HG03354 (cell line): ENCODE results near the gene SLC6A18.

Experiments
- ATAC-seq: cut with Tn5 transposase; IDR thresholded peaks from one replicate; pipeline ENCODE4 v1.9.1; 2021; ENCODE audit warnings: mild to moderate bottlenecking; ENCODE audit not compliant: unreplicated experiment, poor library complexity, severe bottlenecking

The SLC6A18 gene

DNA sequence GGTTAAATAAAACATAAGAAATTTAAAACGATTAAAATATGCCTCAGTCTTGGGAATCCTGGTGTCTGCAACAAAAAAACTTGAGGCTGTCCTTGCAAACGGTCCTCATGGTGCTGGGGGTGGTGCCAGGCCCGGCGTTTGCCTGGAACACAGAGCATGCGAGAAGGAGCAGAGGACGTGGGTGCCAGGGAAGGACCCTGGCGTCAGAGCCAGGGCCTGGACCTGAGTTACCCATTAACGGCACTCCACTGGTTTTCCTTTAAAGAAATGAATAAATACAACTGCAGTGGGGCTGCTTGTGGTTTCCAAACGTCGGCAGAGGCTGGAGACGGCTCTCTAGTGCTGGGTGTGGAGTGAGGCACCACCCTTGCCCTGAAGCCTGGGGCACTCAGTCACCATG, at the start of gene SLC6A18:
Gene SLC6A18 (plus strand): TSS at position 301 of the 400 bp plus-strand sequence. CDS start 97 bp downstream, at position 398.
- no peak for ATAC-seq

- no peak for ATAC-seq
Measured at GRCh38 chr5:1175801-1176472, 49.2 kb upstream of the SLC6A18 start.

DNA sequence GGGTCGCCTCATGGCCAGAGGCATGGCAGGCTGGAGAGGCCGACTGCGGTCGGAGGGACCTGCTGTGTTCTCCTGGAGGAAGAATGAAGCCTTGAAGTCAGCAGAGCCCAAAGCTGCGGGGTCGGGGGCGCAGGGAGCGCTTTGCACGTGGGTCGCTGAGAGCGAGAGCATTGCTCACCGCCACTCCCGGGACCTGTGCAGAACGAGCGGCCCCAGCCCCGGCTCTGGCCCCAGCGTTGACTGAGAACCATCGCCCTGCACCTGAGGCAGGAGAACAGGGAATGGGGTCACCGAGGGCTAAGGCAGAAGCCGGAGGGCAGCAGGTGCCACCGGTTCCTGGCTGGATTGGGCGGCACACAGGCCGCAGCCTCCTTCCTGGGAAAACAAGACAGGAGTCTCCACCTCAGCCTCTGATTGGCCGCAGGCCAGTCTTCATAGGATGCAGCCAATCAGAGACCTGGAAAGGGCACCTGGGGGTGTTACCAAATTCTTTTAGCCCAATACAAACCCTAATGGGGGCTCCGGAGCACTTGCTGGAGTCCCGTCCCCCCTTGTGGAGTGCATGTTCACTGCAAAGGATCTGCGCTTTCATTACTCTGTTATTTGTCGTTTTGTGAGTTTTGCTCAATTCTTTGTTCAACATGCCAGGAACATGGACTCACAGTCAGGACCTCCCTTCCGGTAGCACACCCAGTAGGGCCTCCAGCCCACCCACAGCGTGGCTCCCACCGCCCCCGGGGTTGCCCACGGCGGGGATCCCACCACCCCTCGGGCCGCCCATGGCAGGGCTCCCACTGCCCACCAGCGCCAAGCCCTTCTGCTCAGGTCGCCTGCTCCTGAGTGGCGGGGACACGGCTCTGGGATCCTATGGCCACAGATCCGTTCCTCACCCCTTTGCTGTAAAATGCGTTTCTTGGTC, 48.4 kb upstream of the SLC6A18 start:
- ATAC-seq, result no peak

GRCh38 chr5:1177826-1178528, 47.2 kb upstream of the SLC6A18 start:
- no peak for ATAC-seq

DNA sequence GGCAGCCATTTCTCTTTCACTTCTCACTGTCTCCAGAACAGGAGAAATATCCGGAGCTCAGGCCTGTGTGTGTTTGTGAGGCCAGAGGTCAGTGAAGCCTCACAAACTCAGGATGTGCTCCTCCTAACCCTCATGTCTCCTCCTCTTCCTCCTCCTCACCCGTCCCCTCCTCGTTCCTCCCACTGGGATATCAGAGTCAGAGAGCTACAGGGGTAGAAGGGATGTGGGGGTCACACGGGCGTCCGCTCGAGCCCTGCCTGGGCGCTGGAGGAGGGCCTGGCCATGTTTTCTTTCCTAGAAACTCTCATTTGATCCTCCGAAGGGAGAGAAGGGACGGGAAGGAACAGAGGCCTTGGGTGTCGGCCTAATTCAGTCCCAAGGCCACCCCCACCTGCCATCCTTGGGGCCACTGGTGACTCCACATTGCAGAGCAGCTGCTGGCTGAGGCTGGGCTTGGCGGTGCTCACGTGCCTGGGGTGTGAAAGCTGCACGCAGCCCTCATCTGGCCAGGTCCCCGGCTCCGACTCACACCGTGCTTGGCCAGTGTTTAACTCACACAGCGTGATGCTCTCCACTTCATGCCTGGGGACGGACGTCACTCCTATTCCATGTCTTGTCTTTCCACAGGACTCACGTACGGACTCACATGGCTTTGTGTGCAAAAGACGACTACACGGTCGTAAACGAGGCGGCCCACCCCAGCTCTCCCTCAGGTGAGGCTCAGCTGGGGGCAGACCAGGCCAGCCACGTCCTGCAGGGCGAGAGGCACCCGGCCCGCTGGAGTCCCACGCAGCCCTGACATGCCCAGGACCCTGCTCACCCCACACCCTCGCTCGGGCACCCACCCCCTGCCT, 46.4 kb upstream of the SLC6A18 start:
- ATAC-seq, result no peak

DNA sequence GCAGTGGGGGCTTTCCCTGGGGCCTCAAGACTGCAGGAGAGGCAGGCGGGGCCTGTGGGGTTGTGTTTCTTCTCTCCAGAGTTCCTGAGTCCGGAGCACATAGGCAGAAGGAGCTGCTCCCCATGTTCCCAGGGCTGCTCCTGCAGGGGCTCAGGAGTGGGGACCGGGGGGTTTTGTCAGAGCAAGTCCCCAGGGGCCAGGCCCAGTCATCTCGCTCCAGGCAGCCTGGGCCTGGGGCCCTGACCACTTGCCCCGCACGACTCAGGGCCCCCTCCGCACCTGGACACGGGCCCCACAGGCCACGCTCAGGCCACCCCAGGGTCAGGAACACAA, 45.8 kb upstream of the SLC6A18 start:
- ATAC-seq, result no peak

- no peak for ATAC-seq
Measured at GRCh38 chr5:1180096-1180495, 45.1 kb upstream of the SLC6A18 start.

- no peak for ATAC-seq
Measured at GRCh38 chr5:1180841-1181271, 44.3 kb upstream of the SLC6A18 start.

- no peak for ATAC-seq
Measured at GRCh38 chr5:1181451-1182359, 43.5 kb upstream of the SLC6A18 start.

DNA sequence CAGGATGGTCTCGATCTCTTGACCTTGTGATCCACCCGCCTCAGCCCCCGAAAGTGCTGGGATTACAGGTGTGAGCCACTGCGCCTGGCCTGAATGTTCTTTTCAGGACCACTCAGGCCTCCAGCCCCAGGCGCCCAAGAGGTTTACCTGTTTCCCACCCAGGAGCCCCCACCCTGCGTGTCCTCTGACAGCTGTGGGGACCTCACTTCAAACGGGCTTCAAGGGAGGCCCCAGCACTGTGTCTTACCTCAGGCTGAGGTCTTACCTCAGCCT, 42.9 kb upstream of the SLC6A18 start:
- no peak for ATAC-seq

- ATAC-seq, result no peak
Measured at GRCh38 chr5:1182633-1183423, 42.4 kb upstream of the SLC6A18 start.

DNA sequence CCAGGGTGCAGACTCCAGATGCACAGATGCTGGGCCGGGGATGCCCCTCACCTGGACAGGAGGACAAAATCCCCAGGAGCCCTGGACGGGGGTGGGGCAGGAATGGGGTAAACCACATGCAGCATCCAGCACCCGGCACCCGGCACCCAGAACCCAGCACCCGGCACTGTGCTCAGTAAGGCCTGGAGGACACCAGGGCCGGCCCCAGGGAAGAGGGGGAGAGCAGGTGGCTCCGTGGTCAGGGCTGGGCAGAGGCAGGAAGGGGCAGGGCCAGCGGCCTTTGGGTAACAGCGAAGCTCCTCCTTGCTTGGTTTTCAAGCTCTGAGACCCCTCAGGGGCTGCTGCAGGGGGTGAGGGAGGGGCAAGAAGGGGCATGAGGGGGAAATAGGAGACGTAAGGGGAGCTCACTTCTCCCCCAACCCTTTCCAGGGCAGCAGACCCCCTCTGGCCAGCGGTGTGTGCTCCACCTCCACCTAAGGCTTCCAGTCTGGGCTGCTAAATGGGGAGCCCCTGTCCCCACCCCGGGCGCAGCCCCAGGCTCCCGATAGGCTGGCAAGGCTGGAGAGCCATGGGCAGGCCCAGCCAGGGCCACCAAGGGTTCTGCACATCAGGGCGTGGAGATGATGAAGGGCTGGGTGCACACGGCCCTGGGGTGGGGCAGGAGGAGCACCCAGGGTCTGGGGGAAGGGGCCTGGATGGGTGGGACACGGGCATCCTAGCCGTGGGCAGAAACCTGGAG, 41.6 kb upstream of the SLC6A18 start:
- ATAC-seq, result no peak

GRCh38 chr5:1184163-1184470, 41.1 kb upstream of the SLC6A18 start:
- no peak for ATAC-seq

- no peak for ATAC-seq
Measured at GRCh38 chr5:1184481-1184880, 40.7 kb upstream of the SLC6A18 start.

DNA sequence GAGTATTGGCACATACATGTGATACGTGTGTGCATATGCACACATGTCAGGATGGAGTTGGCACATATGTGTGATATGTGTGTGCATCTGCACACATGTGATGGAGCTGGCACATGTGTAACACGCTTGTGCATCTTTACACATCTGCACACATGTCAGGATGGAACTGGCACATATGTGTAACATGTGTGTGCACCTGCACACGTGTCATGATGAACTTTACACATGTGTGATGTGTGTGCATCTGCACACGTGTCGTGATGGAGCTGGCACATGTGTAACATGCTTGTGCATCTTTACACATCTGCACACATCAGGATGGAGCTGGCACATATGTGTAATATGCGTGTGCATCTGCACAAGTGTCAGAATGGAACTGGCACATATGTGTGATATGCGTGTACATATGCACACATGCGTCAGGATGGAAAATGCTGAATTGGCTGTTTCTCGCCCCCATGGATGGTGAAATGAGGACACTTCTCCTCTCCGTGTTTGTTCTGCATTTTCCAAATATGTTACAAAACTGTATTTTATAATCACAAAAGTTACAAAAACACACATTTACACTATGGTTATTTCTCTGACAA, 40.0 kb upstream of the SLC6A18 start:
- ATAC-seq, result no peak

GRCh38 chr5:1185629-1186350, 39.4 kb upstream of the SLC6A18 start:
- no peak for ATAC-seq
